HG02973 (cell line): ENCODE measurements around the gene CNTRL.

Experiments
- ATAC-seq: cut with Tn5 transposase; IDR thresholded peaks from one replicate; pipeline ENCODE4 v1.9.1; 2021; ENCODE audit warnings: moderate library complexity; ENCODE audit not compliant: unreplicated experiment

The CNTRL gene

DNA sequence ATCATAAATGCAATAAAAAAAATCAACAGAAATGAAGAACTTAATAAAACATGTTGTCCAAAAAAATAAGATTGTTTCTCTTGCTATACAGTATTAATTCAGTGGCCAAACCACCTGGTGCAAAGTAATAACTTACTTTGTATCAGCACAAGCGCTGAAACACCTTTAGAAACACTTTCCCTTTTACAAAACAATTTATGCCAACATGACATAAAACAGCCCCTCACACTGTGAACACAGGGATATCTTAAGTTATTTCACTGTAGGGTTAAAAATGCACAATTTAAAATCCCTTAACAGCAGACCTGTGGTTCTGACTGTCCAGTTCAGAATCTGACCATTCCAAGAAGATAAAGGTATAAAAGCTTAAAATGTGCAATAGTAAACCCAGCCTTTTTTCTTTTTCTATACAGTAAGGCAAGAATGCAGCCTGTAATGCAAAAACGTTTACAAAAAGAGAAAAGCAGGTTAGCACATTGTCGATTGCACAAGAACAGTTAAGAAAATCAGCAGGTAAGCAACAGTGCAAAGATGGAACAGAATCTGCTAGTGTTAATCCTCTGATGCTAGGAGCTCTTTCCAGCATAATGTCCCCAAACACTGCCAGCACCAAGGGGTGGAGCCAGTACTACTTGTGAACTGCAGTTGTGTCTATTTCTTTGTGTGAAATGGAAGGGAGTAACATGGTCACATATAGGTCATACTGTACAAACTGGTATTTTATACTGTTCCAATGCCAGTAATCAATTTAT lies 105.4 kb downstream of the CNTRL start:
- no peak for ATAC-seq

DNA sequence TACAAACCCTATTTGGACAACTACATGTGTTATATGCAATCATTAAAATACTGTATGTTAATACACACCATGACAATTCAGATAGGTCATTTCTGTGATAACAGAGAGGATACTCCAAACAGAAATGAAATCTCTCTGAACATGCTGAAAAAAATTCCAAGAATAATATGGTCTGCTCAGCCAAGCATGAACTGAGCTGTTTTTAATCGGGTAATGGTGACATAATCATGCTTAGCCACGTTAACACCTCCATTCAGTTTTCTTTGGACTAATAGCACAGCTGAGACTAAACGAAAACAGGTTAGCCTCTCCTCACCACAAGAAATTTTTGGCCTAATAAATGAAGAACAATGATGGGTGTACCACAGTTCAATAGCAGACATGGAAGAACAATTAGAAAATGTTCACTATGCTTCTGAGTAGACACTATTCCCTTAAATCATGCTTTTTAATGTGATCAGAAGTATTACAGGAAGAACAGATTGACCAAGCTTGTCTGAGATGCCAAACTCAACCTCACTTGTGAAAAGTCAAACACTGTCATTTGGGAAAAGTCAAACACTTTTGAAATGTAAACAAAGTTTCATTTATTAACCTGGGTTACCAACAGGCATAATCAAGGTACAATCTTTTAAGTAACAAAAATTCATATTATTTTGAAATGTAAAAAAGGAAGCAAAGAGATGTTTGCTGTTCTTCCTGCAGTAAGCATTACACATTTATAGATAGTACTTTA lies 107.5 kb downstream of the CNTRL start:
- ATAC-seq, result no peak

DNA sequence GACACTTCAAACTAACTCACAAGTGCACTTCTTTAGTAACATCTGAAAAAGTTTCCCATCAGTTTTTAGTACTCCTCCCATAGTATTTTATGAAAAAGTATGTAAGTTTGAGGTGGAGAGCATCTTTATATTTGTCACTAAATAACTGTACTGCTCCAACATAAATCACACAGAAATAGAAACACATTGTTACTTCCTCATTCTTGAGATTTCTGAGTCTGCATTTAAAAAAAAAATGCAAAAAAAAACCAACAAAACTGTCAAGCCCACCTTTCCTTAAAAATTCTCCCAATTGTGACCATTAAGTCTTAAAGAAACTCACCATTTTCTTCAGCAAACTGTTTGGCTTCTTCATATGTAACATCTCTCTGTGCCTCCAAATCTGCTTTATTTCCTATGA lies 108.2 kb downstream of the CNTRL start:
- ATAC-seq, result no peak

DNA sequence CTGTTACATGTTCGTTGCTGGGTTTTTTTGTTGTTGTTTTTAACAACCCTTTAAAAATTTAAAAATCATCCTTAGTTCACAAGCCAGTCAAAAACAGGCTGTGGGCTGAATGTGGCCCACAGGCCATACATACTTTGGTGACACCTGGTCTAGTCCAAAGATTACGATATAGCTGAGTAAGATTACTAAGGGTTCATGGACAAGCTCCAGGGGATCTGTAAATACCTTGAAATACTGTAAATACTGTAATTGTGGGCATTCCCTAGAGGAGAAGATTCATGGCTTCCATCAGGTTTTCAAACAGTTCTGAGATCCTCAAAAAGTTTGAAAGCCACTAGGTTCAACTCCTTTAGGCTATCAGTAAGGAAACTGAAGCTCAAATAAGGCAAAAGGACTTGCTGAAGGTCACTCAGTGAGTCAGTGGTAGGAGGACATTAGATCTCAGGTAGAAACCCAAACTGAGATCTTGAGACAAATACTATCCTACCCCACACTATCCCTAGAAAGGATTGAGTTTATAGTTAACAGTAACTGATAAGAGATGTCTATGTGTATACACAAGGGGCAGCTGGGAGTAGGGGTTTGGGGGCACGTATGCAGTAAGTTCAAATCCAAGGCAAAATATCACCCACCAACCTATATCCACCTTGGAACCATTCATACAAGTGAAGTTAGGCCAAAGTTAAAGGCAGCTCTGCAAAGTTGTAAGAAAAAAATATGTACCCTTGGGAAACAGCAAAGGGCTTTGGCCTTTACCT lies 109.1 kb downstream of the CNTRL start:
- ATAC-seq, result no peak

DNA sequence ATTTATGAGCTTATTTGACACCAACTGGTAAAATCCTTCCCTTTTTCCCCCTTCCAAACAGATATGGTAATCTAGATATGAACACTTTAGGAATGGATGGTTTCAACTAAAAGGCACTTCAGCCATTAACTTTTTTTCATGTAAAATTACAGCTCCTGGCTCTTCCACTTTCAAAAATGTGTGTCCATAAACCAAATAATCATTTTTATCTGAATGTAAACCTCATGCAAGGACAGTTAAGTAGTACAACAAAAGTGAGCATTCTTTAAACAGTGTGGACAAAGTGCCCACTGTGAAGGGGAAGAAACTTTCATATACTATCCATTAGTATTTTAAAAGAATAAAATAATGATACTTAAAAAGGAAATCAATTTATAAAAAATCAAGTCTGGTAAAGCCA lies 109.7 kb downstream of the CNTRL start:
- ATAC-seq, result no peak

DNA sequence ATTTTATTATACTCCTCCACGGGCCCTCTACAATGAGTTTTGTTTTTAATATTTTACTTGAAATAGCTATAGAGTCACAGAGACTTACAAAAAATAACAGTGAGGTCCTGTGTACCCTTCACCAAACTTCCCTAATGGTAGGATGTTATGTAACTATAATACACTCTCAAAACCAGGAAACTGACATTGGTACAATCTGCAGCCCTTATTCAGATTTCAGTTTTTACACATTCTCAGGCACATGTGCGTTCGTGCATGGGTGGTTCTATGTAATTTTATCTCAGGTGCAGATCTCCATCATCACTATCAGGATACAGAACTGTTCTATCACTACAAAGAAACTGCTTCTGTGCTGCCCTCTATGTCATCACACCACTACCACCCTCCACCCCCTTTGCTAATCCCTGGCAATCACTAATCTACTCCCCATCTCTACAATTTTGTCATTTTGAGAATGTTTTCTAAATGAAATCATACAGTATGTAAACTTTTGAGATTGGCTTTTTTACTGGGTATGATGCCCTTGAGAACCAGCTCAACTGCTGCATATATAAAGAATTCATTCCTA lies 110.5 kb downstream of the CNTRL start:
- no peak for ATAC-seq

DNA sequence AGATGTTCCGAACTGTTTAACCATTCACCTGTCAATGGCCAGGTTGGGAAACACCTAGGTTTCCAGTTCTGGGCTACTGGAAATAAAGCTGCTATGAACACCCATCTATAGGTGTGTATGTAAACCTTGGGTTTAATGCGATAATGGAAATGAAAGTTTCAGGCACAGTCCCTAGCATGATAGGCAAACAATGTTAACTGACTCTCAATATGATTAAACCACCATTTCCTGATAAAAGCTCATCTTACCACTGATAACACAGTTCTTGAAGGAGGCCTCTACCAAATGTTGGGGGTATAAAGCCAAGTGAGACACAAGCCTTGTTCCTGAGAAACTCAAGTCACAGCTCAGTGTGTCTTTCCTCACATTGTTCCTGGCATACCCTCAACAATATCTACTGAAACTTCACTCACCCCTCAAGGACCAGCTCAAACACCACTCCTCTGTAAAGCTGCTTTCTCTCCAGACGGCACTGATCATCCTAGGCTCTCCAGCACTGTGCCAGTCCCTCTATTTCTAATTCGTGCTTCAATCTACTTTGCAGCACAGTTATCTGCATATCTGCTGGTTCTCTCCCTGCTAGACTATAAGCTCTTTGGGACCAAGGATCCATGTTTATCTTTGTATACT lies 111.1 kb downstream of the CNTRL start:
- no peak for ATAC-seq

DNA sequence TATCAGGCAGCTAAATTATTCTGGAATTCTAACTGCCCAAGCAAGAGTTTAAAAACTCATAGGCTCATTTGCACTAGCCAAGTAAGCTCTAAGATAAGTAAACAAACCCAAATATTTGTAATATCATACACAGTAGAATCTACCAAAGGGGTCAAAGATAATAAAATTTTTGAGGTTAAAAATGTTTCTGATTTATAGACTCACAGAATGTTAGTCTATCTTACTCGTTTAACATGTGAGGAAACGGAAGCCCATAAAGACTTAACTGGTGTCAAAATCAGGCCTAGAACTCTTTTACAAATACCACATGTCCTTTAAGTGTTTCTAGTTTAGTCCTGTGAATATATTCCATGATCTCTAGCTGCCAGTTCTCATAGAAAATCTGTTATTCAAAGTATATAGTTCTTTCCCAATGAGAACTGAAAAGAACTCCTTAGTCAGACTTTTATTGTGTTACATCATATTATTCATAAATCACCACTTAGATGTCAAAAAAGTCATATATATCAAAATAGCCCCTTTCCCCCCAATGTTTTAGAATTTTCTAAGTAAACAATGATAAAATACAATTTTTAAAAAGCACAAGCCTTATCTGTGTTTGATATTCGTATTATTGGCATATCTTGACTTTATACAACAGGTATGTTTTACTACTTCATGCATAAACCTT lies 113.0 kb downstream of the CNTRL start:
- ATAC-seq, result no peak

DNA sequence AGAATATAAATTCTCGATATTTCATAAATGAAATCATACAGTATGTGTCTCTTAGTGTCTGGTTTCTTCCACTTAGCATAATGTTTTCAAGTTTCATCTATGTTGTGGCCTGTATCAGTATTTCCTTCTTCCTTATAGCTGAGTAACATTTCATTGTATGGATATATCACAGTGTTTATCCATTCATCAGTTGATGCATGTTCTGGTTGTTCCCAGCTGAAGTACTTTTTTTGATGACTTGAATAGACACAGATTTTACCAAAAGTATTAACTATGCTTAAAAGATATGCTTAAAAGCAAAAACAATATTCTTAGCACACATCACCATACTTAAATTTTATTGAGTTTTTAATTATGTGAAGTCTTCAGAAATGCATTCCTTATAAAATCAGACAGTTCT lies 114.3 kb downstream of the CNTRL start:
- ATAC-seq, result no peak

DNA sequence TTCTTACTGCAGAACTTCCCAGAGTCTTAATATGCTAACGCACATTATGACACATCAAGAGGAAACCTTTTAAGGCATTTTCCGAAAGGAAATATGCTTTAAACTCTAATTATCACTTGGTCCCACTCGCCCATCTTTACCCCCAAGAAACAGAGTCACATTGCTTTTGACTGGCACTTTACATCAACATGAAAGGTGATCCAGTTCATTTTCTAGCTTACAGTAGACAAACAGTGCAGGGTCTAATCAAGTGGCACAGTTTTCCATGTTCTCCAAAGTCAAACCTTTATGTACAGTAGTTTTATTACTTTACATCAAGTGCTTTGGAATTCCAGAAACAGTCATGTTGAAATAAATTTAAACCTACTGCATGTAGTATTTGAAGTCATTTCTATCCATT lies 114.9 kb downstream of the CNTRL start:
- no peak for ATAC-seq

DNA sequence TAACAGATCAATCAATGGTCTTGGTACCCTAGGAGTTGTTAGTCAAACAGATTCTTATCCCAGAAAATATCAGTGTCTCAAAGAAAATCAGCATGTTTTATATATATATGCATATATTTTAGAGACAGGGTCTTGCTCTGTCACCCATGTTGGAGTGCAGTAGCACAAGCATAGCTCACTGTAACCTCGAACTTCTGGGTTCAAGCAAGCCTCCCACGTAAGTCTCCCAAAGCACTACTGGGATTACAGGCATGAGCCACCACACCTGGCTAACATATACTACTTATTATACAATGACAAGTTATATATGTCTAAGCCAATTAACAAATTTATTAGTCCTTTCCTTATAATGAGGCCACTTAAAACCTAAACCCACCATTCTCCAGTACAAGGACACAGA lies 116.5 kb downstream of the CNTRL start:
- ATAC-seq, result no peak

DNA sequence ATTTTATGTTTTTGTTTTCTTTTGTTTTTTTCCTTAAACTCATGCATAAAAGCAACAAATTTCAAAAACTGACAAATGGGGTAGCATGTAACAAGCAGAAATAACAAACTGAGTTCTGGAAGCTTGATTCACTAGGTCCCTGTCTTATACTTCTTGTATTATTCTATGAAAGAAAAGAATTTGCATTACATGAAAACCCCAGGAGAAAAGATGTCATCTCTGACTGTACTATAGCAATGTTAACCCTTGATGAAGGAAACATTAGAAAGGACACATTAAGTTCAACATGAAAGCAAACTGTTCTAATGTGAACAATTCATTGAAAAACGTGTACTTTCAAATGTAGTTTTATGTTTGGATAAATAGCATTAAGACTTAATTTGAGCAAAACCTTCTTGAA lies 117.8 kb downstream of the CNTRL start:
- no peak for ATAC-seq

DNA sequence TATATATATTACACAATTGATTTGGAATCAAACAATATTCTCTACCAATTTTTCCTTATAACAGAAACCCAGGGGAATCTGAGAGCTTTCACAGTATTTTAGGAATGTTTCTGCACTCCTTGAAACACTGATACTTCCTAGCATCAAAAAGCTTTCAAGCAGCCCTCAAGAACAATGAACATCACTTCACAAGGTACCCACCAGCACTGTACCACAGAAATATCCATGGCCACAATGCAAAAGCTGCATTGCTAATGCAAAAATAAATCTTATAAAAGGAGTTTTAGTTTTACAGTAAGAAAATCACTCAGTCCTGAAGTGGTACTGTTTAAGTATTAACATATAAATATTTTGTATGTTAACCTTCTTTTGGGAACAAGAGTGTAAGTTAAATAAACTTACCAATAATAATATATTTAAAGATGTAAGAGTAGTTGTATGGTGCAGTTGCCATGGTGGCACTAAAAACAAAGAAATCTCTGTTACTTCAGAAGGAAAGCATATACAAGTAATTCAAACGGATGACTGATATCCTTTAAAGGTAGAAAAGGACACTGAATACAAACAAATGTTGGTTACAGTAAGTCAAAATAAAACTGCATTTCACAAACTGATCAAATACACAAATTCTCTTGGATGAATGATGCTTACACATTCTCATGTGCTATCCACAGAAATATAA lies 118.3 kb downstream of the CNTRL start:
- no peak for ATAC-seq

DNA sequence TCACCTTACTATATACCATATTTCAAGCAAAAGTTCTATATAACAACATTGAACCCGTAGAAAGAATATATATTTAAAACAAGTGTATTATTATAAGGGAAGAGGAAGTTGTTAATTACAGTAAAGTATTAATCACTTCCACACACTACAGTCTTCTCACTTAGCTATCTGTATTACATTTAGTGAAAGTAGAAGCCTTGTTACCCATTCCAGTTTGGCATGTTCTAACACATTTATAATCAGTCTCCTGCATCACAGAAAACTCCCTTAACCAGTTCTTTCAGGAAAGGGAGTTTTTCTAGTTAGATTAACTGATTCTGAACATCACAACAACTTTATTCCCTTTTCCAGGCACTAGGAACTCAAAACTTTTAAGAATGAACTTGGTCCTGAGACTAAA lies 120.0 kb downstream of the CNTRL start:
- ATAC-seq, result no peak

DNA sequence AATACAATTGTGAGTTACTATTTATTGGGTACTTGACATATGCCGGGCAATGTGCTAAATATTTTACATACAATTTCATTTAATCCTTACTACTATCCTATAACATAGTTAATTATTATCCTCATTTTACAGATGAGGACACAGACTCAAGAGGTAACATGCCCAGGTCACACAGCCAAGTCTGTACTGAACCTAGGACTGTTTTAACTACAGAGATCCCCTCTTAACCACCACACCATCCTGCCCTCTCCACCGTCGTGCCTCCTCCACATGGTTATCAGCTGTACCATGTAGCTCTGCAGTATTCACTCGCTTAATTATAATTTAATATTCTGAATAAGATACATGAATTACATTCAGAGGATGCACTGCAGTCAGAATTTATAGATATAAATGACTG lies 121.6 kb downstream of the CNTRL start:
- no peak for ATAC-seq

DNA sequence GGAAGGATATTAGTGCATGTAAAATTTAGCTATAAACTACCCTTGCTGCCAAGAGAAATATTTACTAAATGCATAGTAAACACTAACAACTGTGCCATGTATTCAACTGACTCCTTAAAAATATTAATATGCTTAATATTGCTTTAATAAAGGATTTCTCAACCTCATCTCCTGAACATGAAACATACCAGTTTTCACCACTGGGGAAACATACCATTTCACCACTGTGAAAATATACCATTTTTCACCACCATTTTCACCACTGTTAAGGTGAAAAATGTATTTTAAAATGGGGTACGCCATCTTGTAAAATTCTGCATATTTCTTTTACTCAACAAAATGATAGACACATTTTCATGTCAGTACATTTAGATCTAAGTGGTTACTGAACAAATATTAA lies 122.4 kb downstream of the CNTRL start:
- no peak for ATAC-seq

DNA sequence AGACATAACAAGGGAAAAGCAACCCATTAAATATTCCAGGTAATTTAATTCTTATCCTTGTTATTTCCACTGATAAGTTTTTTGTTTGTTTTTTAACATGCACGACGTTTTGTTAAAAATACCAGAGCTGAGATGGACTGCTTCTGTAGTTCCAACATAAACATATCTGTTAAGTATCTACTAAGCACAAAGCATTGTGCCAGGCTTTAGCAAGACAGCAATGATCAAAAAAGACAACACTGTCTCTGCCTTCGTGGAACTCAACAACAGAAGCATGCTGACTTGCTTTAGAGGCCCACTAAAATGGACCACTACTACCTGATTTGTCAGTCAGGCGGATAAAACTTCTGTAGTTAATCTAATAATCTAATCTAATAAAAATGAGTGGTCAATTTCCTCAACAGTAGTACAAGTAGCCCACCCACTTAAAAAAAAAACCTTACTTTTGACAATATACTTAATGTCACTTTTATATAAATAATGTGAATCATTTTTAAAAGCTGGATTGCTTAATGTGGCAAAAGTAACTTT lies 123.8 kb downstream of the CNTRL start:
- no peak for ATAC-seq

DNA sequence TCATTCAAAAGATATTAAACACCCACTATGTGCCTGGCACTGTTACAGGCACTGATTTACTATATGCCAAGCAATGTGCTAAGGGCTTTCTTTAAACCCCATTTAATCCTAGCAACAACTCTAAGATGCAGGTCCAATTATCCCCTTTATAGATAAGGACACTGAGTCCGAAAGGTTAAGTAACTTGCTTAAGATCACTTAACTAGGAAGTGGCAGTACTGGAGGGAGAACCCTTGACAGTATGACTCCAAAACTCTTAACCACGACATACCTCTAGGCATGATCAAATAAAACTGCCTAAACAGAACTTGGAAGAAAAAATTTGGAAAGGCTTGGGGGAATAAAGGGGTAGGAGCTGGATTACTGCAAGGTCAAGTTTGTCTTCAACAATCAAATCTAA lies 125.2 kb downstream of the CNTRL start:
- ATAC-seq, result no peak

DNA sequence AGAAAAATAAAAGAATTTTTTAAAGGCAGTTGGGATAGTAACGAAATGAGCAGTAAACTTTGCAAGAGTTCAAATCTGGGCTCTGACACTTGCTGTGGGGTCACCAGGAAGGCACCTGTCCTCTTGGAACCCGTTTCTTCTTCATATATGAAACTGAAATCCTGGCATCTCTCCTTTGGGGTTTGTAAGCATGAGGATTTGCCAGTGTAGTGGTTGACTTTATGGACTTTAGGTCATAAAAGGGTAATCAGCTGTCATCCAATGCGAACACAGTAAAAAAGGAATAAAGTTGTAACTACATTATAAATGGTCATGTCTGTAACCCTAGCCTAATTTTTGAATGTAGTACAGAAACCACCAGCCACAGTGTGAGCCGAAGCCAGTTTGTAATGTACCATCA lies 125.6 kb downstream of the CNTRL start:
- ATAC-seq, result no peak
